HT1080 (cell line): ENCODE measurements around the gene RHCE. TPM values are rescaled to one million over a fixed set of nuclear protein-coding genes. Genes with fewer than 3 reads are reported as not detected.
"Not testable (repeated sequence)": the region's sequence is repeated elsewhere in the genome, so short reads cannot be mapped to it uniquely, and the experiment has no call there.

Source experiments
- DNase-seq: peaks from one replicate; pipeline ENCODE4 v3.0.0-alpha.2; 2015; ENCODE audit warnings: low read depth
- polyA plus RNA-seq, 2 experiments: library from polyadenylated mRNA; depleted of rRNA; stranded (reverse); fragments of >200 nt; gene quantifications; 2 replicates each; pipeline ENCODE4 v1.2.3, GENCODE V29; 2015
- total RNA-seq: library from RNA; depleted of rRNA; stranded (reverse); fragments of >200 nt; shearing (Covaris generic); gene quantifications from 2 replicates; pipeline ENCODE4 v1.2.3, GENCODE V29; 2014; rRNA removed

The RHCE gene
- 0.16 TPM in 1 of 2 replicates, not detected in the other for total RNA-seq
- 0.40 and 0.51 TPM in 2 replicates for polyA plus RNA-seq (2015; cell fraction: cytosol; rRNA removed)
- 0.50 TPM in 1 of 2 replicates, not detected in the other for polyA plus RNA-seq (2015; cell fraction: nucleus; rRNA removed)

- not testable (repeated sequence) for DNase-seq
Observed at GRCh38 chr1:25420715-25421114, at the start of gene RHCE. Gene RHCE (minus strand): TSS chr1:25420825. CDS start chr1:25420786, 39 bp downstream.

GRCh38 chr1:25469177-25469576, 48.6 kb upstream of the RHCE start:
- DNase-seq = peak; percentile 66

- no peak for DNase-seq
Observed at GRCh38 chr1:25468033-25468432, 47.4 kb upstream of the RHCE start.

GRCh38 chr1:25467616-25468015, 47.0 kb upstream of the RHCE start:
- no peak for DNase-seq

GRCh38 chr1:25467193-25467592, 46.6 kb upstream of the RHCE start:
- DNase-seq = no peak

- no peak for DNase-seq
Observed at GRCh38 chr1:25462732-25463131, 42.1 kb upstream of the RHCE start.

- no peak for DNase-seq
Observed at GRCh38 chr1:25461849-25462248, 41.2 kb upstream of the RHCE start.

- DNase-seq = not testable (repeated sequence)
Observed at GRCh38 chr1:25460816-25461215, 40.2 kb upstream of the RHCE start.

- DNase-seq = no peak
Observed at GRCh38 chr1:25460020-25460419, 39.4 kb upstream of the RHCE start.

GRCh38 chr1:25458541-25459298, 38.1 kb upstream of the RHCE start:
- no peak for DNase-seq

GRCh38 chr1:25456502-25456901, 35.9 kb upstream of the RHCE start:
- DNase-seq = no peak

- no peak for DNase-seq
Observed at GRCh38 chr1:25451908-25452307, 31.3 kb upstream of the RHCE start.

GRCh38 chr1:25450891-25451290, 30.3 kb upstream of the RHCE start:
- DNase-seq = no peak

GRCh38 chr1:25447547-25447946, 26.9 kb upstream of the RHCE start:
- no peak for DNase-seq

GRCh38 chr1:25445993-25446538, 25.4 kb upstream of the RHCE start:
- DNase-seq = no peak

GRCh38 chr1:25444604-25445003, 24.0 kb upstream of the RHCE start:
- DNase-seq = not testable (repeated sequence)

- DNase-seq = no peak
Observed at GRCh38 chr1:25443030-25443699, 22.5 kb upstream of the RHCE start.

- peak; percentile 30 for DNase-seq
Observed at GRCh38 chr1:25442178-25442577, 21.6 kb upstream of the RHCE start.

GRCh38 chr1:25439287-25439686, 18.7 kb upstream of the RHCE start:
- no peak for DNase-seq

- no peak for DNase-seq
Observed at GRCh38 chr1:25437672-25438071, 17.0 kb upstream of the RHCE start.

GRCh38 chr1:25435397-25436108, 14.9 kb upstream of the RHCE start:
- DNase-seq = no peak
